SK-N-MC (cell line): Measurements from ENCODE around the gene DNAJC15.

Experiments
- EZH2 ChIP-seq: fragments of 200-600 bp; sonication (generic); IDR thresholded peaks from one replicate; pipeline ENCODE4 v1.6.1; 2017; ENCODE audit warnings: antibody characterized with exemption
- FOXP2 ChIP-seq: optimal IDR thresholded peaks from 2 replicates; pipeline ENCODE3; 2011; ENCODE audit warnings: mild to moderate bottlenecking, moderate library complexity; ENCODE audit not compliant: insufficient read depth; ENCODE audit errors: extremely low read length, control extremely low read depth
- POLR2AphosphoS5 ChIP-seq: IDR thresholded peaks from 2 replicates; pipeline ENCODE4 v1.6.1; 2012; ENCODE audit warnings: mild to moderate bottlenecking, low read depth, low read length, borderline replicate concordance

- no peak for TF ChIP-seq POLR2AphosphoS5
- no peak for TF ChIP-seq EZH2
- TF ChIP-seq FOXP2 = no peak
Observed at GRCh38 chr13:43019811-43020210, 3.6 kb upstream of the DNAJC15 start.
